ENCODE data around the gene OSCP1. TPM values are rescaled to one million over a fixed set of nuclear protein-coding genes. Genes with fewer than 3 reads are reported as not detected.

The OSCP1 gene
- polyA plus RNA-seq, 6 donors from 2014 or later: 0.62 TPM; not detected in 5

GRCh38 chr1:36389261-36389660 is 61.0 kb downstream of the OSCP1 start:
- ATAC-seq (ENCODE audit: low read depth in 2 of 2): no peak
- Mint-ChIP-seq H3K36me3 (peaks cover 5 to 8% of the 10 kb centered on the region in 2 donors), H3K27ac (peak overlapping the region; percentile 96 to 98 (median 97)), H3K9me3 (peaks cover 0 to 4% (median 0%) of the 10 kb centered on the region in 7 donors), H3K27me3 (no peaks in the 10 kb centered on the region), H3K4me1 (peaks cover 58 to 85% (median 69%) of the 10 kb centered on the region in 3 donors), H3K4me3 (peak overlapping the region; percentile 75 to 89 (median 84))
- DNase-seq: no peak

GRCh38 chr1:36387141-36387949 is 62.9 kb downstream of the OSCP1 start:
- ATAC-seq (ENCODE audit: low read depth in 2 of 2) (no peak), DNase-seq (no peak)
- H3K27me3 Mint-ChIP-seq: no peaks in the 10 kb centered on the region
- peaks cover 0 to 4% (median 0%) of the 10 kb centered on the region in 7 donors for H3K9me3 Mint-ChIP-seq
- peak overlapping the region; percentile 63 to 100 (median 100) for H3K27ac Mint-ChIP-seq
- peak overlapping the region; percentile 89 to 99 (median 95) for H3K4me3 Mint-ChIP-seq
- H3K36me3 Mint-ChIP-seq: peaks cover 5 to 8% of the 10 kb centered on the region in 2 donors
- peaks cover 67 to 90% (median 77%) of the 10 kb centered on the region in 3 donors for H3K4me1 Mint-ChIP-seq

DNA sequence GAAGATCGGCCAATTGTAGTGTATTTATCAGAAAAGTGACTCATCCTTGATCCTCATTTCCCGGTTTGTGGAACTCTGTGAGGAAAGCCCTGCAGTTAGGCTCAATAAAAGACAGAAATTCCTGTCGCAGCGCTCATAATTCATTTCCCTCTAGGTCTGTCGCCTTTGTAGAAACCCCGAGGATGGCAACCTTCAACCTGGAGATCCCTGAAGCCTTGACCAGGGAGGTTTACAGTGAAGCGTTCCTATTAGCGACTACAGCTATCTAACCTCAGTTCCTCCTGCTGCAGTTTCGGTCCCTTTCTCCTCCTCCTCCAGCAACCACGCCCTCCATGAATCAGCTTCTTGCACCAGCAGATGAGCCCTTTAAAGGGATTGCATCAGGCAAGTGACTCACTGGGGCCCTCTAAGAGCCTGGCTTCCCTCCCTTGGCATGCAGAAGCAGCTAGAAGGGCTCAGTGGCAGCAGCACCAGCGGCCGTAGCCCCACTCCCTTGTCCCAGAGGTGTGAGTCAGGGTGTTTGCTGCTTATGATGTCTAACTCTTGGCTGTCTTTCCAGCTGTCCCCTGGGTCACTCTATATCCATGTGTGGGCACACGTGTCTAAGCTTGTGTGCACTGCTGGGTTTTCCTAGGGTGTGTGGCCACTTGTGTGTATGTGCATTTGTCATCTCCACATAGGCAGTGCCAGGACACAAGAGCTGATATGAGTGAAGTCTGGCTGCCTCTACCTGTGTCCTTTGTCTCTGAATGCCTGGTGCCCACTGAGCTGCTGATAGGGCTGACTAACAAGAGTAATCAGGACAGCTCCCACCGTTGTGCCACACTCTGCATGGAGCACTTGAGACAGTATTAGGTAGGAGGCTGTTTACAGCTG is 63.7 kb downstream of the OSCP1 start:
- peak; percentile 42 to 45 for ATAC-seq (ENCODE audit: low read depth in 2 of 2)
- Mint-ChIP-seq H3K4me3 (peak overlapping the region; percentile 89 to 99 (median 95)), H3K9me3 (peaks cover 0 to 4% (median 0%) of the 10 kb centered on the region in 7 donors), H3K36me3 (peaks cover 5 to 6% of the 10 kb centered on the region in 2 donors), H3K27ac (peak overlapping the region; percentile 95 to 100 (median 100)), H3K4me1 (peaks cover 69 to 90% (median 79%) of the 10 kb centered on the region in 3 donors), H3K27me3 (no peaks in the 10 kb centered on the region)
- DNase-seq: peak; percentile 80

DNA sequence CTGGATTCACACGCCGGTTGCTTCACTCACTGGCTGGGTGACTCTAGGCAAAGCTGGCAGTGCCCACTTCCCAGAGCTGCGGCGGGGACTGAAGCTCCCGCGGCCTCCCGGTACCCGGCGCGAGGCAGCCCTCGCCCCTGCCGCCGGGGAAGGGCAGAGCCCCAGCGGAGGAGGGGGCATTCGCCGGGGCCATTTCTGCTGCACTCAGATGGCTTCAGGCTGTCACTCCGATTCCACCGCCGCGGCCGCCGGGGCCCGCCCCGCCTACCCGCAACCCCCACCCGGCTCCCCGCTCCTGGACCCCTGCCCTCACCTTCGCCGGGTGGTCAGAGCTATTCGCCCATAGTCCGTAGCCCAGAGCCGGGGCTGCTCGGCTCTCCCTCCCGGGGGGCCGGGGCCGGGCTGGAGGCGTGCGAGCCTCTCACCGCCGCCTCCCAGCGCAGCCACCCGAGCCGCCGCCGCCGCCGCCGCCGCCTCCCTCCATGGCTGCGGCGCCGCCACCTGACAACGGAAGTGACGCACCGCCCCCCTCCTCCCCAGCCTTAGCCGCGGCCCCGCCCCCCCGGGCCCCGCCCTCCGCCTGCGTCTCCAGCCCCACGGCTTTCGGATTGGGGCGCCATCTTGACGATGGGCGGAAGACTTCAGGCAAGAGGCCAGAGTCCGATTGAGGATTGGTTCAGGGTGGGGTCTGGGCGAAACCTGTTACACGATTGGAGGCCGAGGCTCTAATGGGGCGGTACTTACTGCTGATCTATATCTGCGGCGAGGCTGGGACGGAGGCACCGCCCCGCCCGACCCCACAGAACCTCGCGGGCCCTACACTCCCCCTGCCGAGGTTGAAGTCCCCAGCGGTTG is 64.6 kb downstream of the OSCP1 start, which contains the start of gene STK40:
Gene STK40 (minus strand): TSS at position 515 of the 855 bp plus-strand sequence. CDS start 24,592 bp downstream, outside the sequence.
- H3K4me1 Mint-ChIP-seq: peaks cover 69 to 90% (median 79%) of the 10 kb centered on the region in 3 donors
- H3K4me3 Mint-ChIP-seq: peak within 1 kb of the TSS; percentile 89 to 99 (median 95)

GRCh38 chr1:36384542-36385409 is 65.5 kb downstream of the OSCP1 start:
- Mint-ChIP-seq H3K27ac (peak overlapping the region; percentile 95 to 97 (median 96)), H3K36me3 (no peaks in the 10 kb centered on the region), H3K27me3 (no peaks in the 10 kb centered on the region), H3K4me3 (peak overlapping the region; percentile 89 to 97 (median 94)), H3K4me1 (peaks cover 66 to 90% (median 79%) of the 10 kb centered on the region in 3 donors), H3K9me3 (no peaks in the 10 kb centered on the region)
- ATAC-seq (ENCODE audit: low read depth in 2 of 2) (no peak), DNase-seq (no peak)

More for the DNA sequence above, 64.6 kb downstream of the OSCP1 start, which contains the start of gene STK40:
- ATAC-seq (ENCODE audit: low read depth in 2 of 2) (peak; percentile 84 to 87), DNase-seq (peak; percentile 95)
- Mint-ChIP-seq H3K9me3 (no peaks in the 10 kb centered on the region), H3K27me3 (no peaks in the 10 kb centered on the region), H3K36me3 (no peaks in the 10 kb centered on the region), H3K27ac (peak within 1 kb of the TSS; percentile 95 to 100 (median 100))

DNA sequence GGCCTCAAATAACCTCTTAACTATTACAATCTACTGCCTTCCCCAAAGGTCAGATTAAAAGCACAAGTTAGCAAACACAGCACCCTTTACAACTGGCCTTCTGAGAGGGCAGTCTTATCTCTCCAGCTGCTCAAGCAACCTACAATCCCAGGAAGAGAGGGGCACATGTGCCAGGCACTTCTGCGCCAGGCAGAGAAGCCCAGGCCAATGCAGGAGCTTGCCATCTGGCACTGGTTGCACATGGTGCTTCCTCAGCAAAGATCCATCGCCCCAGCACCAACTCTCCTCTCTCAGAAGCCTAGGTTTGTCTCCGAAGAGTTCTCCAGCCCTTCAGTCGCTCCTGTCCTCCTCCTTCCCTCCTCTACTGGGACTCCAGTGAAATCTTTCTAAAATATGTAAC is 67.0 kb downstream of the OSCP1 start:
- Mint-ChIP-seq H3K4me1 (peaks cover 66 to 92% (median 84%) of the 10 kb centered on the region in 3 donors), H3K4me3 (peak overlapping the region in 7 of 8 donors; percentile 33 to 95 (median 82)), H3K9me3 (no peaks in the 10 kb centered on the region), H3K36me3 (no peaks in the 10 kb centered on the region), H3K27ac (peak overlapping the region in 5 of 6 donors; percentile 21 to 97 (median 86)), H3K27me3 (no peaks in the 10 kb centered on the region)
- no peak for ATAC-seq (ENCODE audit: low read depth in 2 of 2)
- DNase-seq: no peak

DNA sequence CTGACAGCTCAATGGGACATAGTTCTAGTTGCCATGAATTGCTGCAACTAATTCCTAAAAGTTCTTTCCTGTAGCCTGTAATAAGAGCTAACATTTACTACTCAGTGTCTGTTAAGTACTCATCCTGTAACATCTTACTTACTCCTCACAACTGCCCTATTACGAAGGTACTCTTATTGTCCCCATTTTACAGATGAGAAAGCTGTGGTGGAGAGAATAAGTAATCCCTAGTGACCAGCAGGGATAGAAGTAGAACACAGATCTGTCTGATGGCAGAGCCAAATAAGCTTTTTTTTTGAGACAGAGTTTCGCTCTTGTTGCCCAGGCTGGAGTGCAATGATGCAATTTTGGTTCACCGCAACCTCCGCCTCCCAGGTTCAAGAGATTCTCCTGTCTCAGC is 67.6 kb downstream of the OSCP1 start:
- Mint-ChIP-seq H3K27me3 (no peaks in the 10 kb centered on the region), H3K4me1 (peaks cover 66 to 92% (median 86%) of the 10 kb centered on the region in 3 donors), H3K9me3 (no peaks in the 10 kb centered on the region), H3K27ac (peak overlapping the region in 5 of 6 donors; percentile 4 to 97 (median 60)), H3K36me3 (no peaks in the 10 kb centered on the region), H3K4me3 (peak overlapping the region in 5 of 8 donors; percentile 43 to 95 (median 87))
- DNase-seq: no peak
- no peak for ATAC-seq (ENCODE audit: low read depth in 2 of 2)

- DNase-seq (no peak), ATAC-seq (ENCODE audit: low read depth in 2 of 2) (no peak)
- no peaks in the 10 kb centered on the region for H3K27me3 Mint-ChIP-seq
- peaks cover 64 to 92% (median 84%) of the 10 kb centered on the region in 3 donors for H3K4me1 Mint-ChIP-seq
- H3K27ac Mint-ChIP-seq: peak overlapping the region in 4 of 6 donors; percentile 4 to 94 (median 64)
- H3K4me3 Mint-ChIP-seq: peak overlapping the region in 1 of 8 donors; percentile 87
- H3K36me3 Mint-ChIP-seq: no peaks in the 10 kb centered on the region
- no peaks in the 10 kb centered on the region for H3K9me3 Mint-ChIP-seq
Observed at GRCh38 chr1:36382231-36382630, 68.0 kb downstream of the OSCP1 start.

DNA sequence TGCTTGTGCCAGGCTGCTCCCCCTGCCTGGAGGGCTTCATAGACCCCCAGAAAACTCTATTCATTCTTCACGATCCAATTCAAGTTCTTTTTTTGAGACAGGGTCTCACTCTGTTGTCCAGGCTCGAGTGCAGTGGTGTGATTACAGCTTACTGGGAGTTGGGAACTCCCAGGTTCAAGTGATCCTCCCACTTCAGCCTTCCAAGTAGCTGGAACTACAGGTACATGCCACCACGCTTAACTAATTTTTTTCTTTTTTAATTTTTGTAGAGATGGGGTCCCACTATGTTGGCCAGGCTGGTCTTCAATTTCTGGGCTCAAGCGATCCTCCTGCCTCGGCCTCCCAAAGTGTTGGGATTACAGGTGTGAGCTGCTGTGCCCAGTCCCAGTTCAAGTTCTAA is 68.8 kb downstream of the OSCP1 start:
- peak overlapping the region; percentile 43 to 95 (median 92) for H3K27ac Mint-ChIP-seq
- DNase-seq (no peak), ATAC-seq (ENCODE audit: low read depth in 2 of 2) (no peak)
- H3K36me3 Mint-ChIP-seq: no peaks in the 10 kb centered on the region
- H3K27me3 Mint-ChIP-seq: no peaks in the 10 kb centered on the region
- no peaks in the 10 kb centered on the region for H3K9me3 Mint-ChIP-seq
- H3K4me1 Mint-ChIP-seq: peaks cover 57 to 89% (median 76%) of the 10 kb centered on the region in 3 donors
- H3K4me3 Mint-ChIP-seq: peak overlapping the region in 3 of 8 donors; percentile 6 to 87 (median 47)

DNA sequence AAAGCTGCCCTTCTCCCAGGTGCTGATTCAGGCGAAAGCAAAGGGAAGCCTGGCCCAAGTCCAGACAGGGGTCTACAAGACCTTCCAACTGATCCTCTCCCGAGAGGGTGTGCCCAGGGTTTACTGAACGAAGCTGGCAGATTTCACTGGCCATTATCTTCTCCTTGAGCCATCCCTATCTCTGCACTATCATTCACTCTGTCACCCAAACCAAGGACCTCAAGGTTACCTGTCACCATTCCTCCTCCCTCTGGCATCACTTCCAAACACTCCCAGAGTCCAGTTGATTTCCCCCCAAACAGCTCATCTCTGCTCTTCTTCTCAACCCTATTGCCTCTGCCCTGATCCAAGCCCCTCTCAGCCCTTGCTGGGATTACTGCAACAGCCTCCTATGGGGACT is 69.5 kb downstream of the OSCP1 start:
- Mint-ChIP-seq H3K4me1 (peaks cover 52 to 90% (median 77%) of the 10 kb centered on the region in 3 donors), H3K9me3 (no peaks in the 10 kb centered on the region), H3K27ac (peak overlapping the region in 5 of 6 donors; percentile 34 to 95 (median 79)), H3K27me3 (no peaks in the 10 kb centered on the region), H3K4me3 (peak overlapping the region in 3 of 8 donors; percentile 5 to 16 (median 12)), H3K36me3 (no peaks in the 10 kb centered on the region)
- ATAC-seq (ENCODE audit: low read depth in 2 of 2) (no peak), DNase-seq (no peak)

GRCh38 chr1:36380143-36380619 is 70.1 kb downstream of the OSCP1 start:
- DNase-seq: no peak
- Mint-ChIP-seq H3K36me3 (no peaks in the 10 kb centered on the region), H3K9me3 (no peaks in the 10 kb centered on the region), H3K4me1 (peaks cover 52 to 93% (median 77%) of the 10 kb centered on the region in 3 donors), H3K27ac (peak overlapping the region in 5 of 6 donors; percentile 64 to 91 (median 84)), H3K4me3 (peak overlapping the region in 3 of 8 donors; percentile 16 to 52 (median 36)), H3K27me3 (no peaks in the 10 kb centered on the region)
- ATAC-seq (ENCODE audit: low read depth in 2 of 2): no peak

Measured in naive B cell (primary cell).